Heart left ventricle (tissue), 13 donors: Measurements from ENCODE around the gene MS4A1.

ENCODE experiments used
- POLR2A ChIP-seq, 2 donors: fragments of 450-650 bp; IDR thresholded peaks; one replicate each; pipeline ENCODE4 v1.6.1; 2017; ENCODE audit warnings: antibody characterized with exemption in 2 of 2, mild to moderate bottlenecking in 2 of 2, moderate library complexity in 2 of 2
- TF ChIP-seq, protein P1 (sequence below), 12 donors: fragments of 200-600 bp; sonication (generic) in 4 of 12; IDR thresholded peaks; one replicate each; pipeline versions ENCODE4 v1.5.0 to v1.8.0; 2018 to 2022; ENCODE audit warnings: antibody characterized with exemption in 12 of 12, mild to moderate bottlenecking in 5 of 12
- donor health status: ischemic (EF 13 %, LVEDD 7.1; RV severe dilation, severe dysfunction).
- donor health status: DM: no; HTN: yes; CAD: no.
- donor health status: DM: no; HTN: no; CAD: no.
- donor health status: ischemic (EF 25% LVEDD 6.9; RV normal size, moderate dysfunction).
- donor health status: ischemic (EF 25% LVEDD 5.7; RV mildly dilated, moderate dysfunction).
- donor health status: ischemic (EF 35%, LVEDD 5.7; RV mildly dilated, moderate dysfunction).
- donor health status: nonischemic (EF 11% LVEDD 7.7; RV severe dilation, severe dysfunction).
- donor health status: DM: yes; HTN: yes; CAD: no.
- donor health status: PGD.
- donor health status: ischemic (EF 29% LVEDD 5.4; RV normal size, mild dysfunction).
- donor health status: nonischemic (EF 23%, LVEDD 6.1; RV moderate dilation, normal function).

GRCh38 chr11:60498853-60499252 lies 43.2 kb downstream of the MS4A1 start:
- TF ChIP-seq, protein P1, sequence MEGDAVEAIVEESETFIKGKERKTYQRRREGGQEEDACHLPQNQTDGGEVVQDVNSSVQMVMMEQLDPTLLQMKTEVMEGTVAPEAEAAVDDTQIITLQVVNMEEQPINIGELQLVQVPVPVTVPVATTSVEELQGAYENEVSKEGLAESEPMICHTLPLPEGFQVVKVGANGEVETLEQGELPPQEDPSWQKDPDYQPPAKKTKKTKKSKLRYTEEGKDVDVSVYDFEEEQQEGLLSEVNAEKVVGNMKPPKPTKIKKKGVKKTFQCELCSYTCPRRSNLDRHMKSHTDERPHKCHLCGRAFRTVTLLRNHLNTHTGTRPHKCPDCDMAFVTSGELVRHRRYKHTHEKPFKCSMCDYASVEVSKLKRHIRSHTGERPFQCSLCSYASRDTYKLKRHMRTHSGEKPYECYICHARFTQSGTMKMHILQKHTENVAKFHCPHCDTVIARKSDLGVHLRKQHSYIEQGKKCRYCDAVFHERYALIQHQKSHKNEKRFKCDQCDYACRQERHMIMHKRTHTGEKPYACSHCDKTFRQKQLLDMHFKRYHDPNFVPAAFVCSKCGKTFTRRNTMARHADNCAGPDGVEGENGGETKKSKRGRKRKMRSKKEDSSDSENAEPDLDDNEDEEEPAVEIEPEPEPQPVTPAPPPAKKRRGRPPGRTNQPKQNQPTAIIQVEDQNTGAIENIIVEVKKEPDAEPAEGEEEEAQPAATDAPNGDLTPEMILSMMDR (IDR thresholded peaks at IDR 0.05): no peak
- no peak for TF ChIP-seq POLR2A (IDR thresholded peaks at IDR 0.05)
